ENCODE data around the gene TP53BP2. TPM values are rescaled to one million over a fixed set of nuclear protein-coding genes. Genes with fewer than 3 reads are reported as not detected.

Gene TP53BP2
- total RNA-seq, 2 experiments from 2014 or later, result 28.3 to 34.5 TPM

- H3K4me3 Mint-ChIP-seq, result no peak overlapping the region
- H3K27ac Mint-ChIP-seq, result no peak overlapping the region
- DNase-seq (no peak), ATAC-seq (no peak)
- no peaks in the 10 kb centered on the region for H3K27me3 Mint-ChIP-seq
- ChIA-PET POLR2A (no interaction called here), CTCF (interaction anchor here (1.0 to 2.3 kb wide), 2 partner anchors 16 to 632 kb away, joined by 3 to 9 read pairs; no protein-coding TSS in a partner anchor)
- intact Hi-C loops (cut with micrococcal nuclease), result no loop called here
- H3K36me3 Mint-ChIP-seq (ENCODE audit: low read depth), result peaks cover 20% of the 10 kb centered on the region
- no peaks in the 10 kb centered on the region for H3K9me3 Mint-ChIP-seq
- H3K4me1 Mint-ChIP-seq (ENCODE audit: low read depth), result no peaks in the 10 kb centered on the region
- no peak for TF ChIP-seq CTCF (IDR thresholded peaks at IDR 0.05)
Measured at GRCh38 chr1:223765036-223765718, 80.6 kb downstream of the TP53BP2 start.

- Mint-ChIP-seq H3K27ac (no peak overlapping the region), H3K4me1 (ENCODE audit: low read depth) (no peaks in the 10 kb centered on the region), H3K36me3 (ENCODE audit: low read depth) (peaks cover 13% of the 10 kb centered on the region), H3K9me3 (no peaks in the 10 kb centered on the region), H3K27me3 (no peaks in the 10 kb centered on the region), H3K4me3 (no peak overlapping the region)
- ChIA-PET POLR2A (interaction anchor here (0.8 kb wide), 1 partner anchor 12 kb away, joined by 3 read pairs; no protein-coding TSS in a partner anchor), CTCF (interaction anchor here (1.4 to 2.3 kb wide), 2 partner anchors 11 to 14 kb away, joined by 5 to 9 read pairs; no protein-coding TSS in a partner anchor)
- TF ChIP-seq CTCF (IDR thresholded peaks at IDR 0.05), result no peak
- ATAC-seq (no peak), DNase-seq (no peak)
- intact Hi-C loops (cut with micrococcal nuclease), result no loop called here
Measured at GRCh38 chr1:223763881-223764280, 81.9 kb downstream of the TP53BP2 start.

GRCh38 chr1:223763251-223763650, 82.5 kb downstream of the TP53BP2 start:
- intact Hi-C loops (cut with micrococcal nuclease), result no loop called here
- CTCF ChIA-PET, result interaction anchor here (1.4 to 1.6 kb wide), 2 partner anchors 12 to 14 kb away, joined by 5 to 8 read pairs; no protein-coding TSS in a partner anchor
- no peak for DNase-seq
- TF ChIP-seq CTCF (IDR thresholded peaks at IDR 0.05), result no peak
- Mint-ChIP-seq H3K27me3 (no peaks in the 10 kb centered on the region), H3K36me3 (ENCODE audit: low read depth) (peaks cover 9% of the 10 kb centered on the region), H3K4me1 (ENCODE audit: low read depth) (no peaks in the 10 kb centered on the region), H3K9me3 (no peaks in the 10 kb centered on the region), H3K4me3 (no peak overlapping the region), H3K27ac (no peak overlapping the region)
- POLR2A ChIA-PET, result interaction anchor here (0.8 kb wide), 1 partner anchor 13 kb away, joined by 3 read pairs; no protein-coding TSS in a partner anchor
- ATAC-seq, result no peak

GRCh38 chr1:223761411-223761810, 84.3 kb downstream of the TP53BP2 start:
- CTCF ChIA-PET, result interaction anchor here (1.2 to 2.9 kb wide), 2 partner anchors 9 to 12 kb away, joined by 3 to 16 read pairs; no protein-coding TSS in a partner anchor
- POLR2A ChIA-PET, result interaction anchor here (0.6 kb wide), 1 partner anchor 53 kb away, joined by 5 read pairs; no protein-coding TSS in a partner anchor
- Mint-ChIP-seq H3K4me1 (ENCODE audit: low read depth) (no peaks in the 10 kb centered on the region), H3K27me3 (no peaks in the 10 kb centered on the region), H3K9me3 (no peaks in the 10 kb centered on the region), H3K27ac (no peak overlapping the region), H3K4me3 (no peak overlapping the region), H3K36me3 (ENCODE audit: low read depth) (peaks cover 12% of the 10 kb centered on the region)
- ATAC-seq (no peak), DNase-seq (no peak)
- TF ChIP-seq CTCF (IDR thresholded peaks at IDR 0.05), result no peak
- intact Hi-C loops (cut with micrococcal nuclease), result no loop called here

GRCh38 chr1:223760833-223761232, 84.9 kb downstream of the TP53BP2 start:
- no peaks in the 10 kb centered on the region for H3K27me3 Mint-ChIP-seq
- intact Hi-C loops (cut with micrococcal nuclease), result no loop called here
- no peak overlapping the region for H3K27ac Mint-ChIP-seq
- H3K36me3 Mint-ChIP-seq (ENCODE audit: low read depth), result peaks cover 7% of the 10 kb centered on the region
- no peak for TF ChIP-seq CTCF (IDR thresholded peaks at IDR 0.05)
- ATAC-seq, result no peak
- no peak overlapping the region for H3K4me3 Mint-ChIP-seq
- ChIA-PET POLR2A (interaction anchor here (1.2 kb wide), 1 partner anchor 9 kb away, joined by 3 read pairs; no protein-coding TSS in a partner anchor), CTCF (interaction anchor here (1.2 to 2.9 kb wide), 3 partner anchors 8 to 12 kb away, joined by 3 to 16 read pairs (median 4); no protein-coding TSS in a partner anchor)
- no peaks in the 10 kb centered on the region for H3K4me1 Mint-ChIP-seq (ENCODE audit: low read depth)
- H3K9me3 Mint-ChIP-seq, result no peaks in the 10 kb centered on the region
- no peak for DNase-seq

Data from activated CD8-positive, alpha-beta T cell treated with anti-CD3 and anti-CD28 coated beads for 36 hours (primary cell).